Breast epithelium (tissue), 3 donors: Measurements from ENCODE around the gene CD244.
"Not testable (repeated sequence)": the region's sequence is repeated elsewhere in the genome, so short reads cannot be mapped to it uniquely, and the experiment has no call there.

Experiments
- CTCF ChIP-seq, 3 donors: fragments of 450-650 bp; IDR thresholded peaks; one replicate each; pipeline ENCODE4 v1.5.1; 2016 to 2017; ENCODE audit warnings: antibody characterized with exemption in 3 of 3, mild to moderate bottlenecking in 3 of 3, moderate library complexity in 3 of 3
- POLR2A ChIP-seq: fragments of 450-650 bp; IDR thresholded peaks from one replicate; pipeline ENCODE4 v1.6.1; 2016; ENCODE audit warnings: antibody characterized with exemption, mild to moderate bottlenecking, moderate library complexity
- POLR2AphosphoS5 ChIP-seq, 3 donors: sonication (generic); formaldehyde crosslinking; IDR thresholded peaks; one replicate each; pipeline ENCODE4 v1.6.1; 2017; ENCODE audit warnings: antibody characterized with exemption in 3 of 3

GRCh38 chr1:160867651-160868050, 5.0 kb upstream of the CD244 start:
- not testable (repeated sequence) for TF ChIP-seq CTCF (IDR thresholded peaks at IDR 0.05); POLR2AphosphoS5 (IDR thresholded peaks at IDR 0.05); POLR2A
